Mucosa of descending colon (tissue), 3 donors: ENCODE results near the gene IL21R. TPM values are rescaled to one million over a fixed set of nuclear protein-coding genes. Genes with fewer than 3 reads are reported as not detected.
"Not testable (repeated sequence)": the region's sequence is repeated elsewhere in the genome, so short reads cannot be mapped to it uniquely, and the experiment has no call there.

ENCODE experiments used
- ATAC-seq: fragments of 200-7000 bp; cut with Tn5 transposase; one replicate; pipeline ENCODE4 v1.9.1; 2020; ENCODE audit warnings: mild to moderate bottlenecking, moderate library complexity
- DNase-seq, 3 donors: peaks; one replicate each; pipeline ENCODE4 v3.0.0-alpha.2; 2020
- H3K36me3 ChIP-seq: fragments of 200-600 bp; one replicate; pipeline ENCODE4 v1.8.0; 2021; ENCODE audit warnings: low read depth, mild to moderate bottlenecking
- H3K4me1 ChIP-seq: fragments of 200-600 bp; one replicate; pipeline ENCODE4 v1.8.0; 2021; ENCODE audit warnings: low read depth, mild to moderate bottlenecking
- H3K4me3 ChIP-seq: fragments of 200-600 bp; one replicate; pipeline ENCODE4 v1.8.0; 2021; ENCODE audit warnings: mild to moderate bottlenecking
- H3K9me3 ChIP-seq: fragments of 200-600 bp; one replicate; pipeline ENCODE4 v1.8.0; 2021; ENCODE audit warnings: mild to moderate bottlenecking
- intact Hi-C, 2 donors: fragments of 100-400 bp; cut with DNase I in 1 of 2; cut with micrococcal nuclease in 1 of 2; formaldehyde crosslinking; loops; one replicate each; pipeline versions ENCODE4 v1.11.0 to v1.11.1; 2022; cut with DNase I, micrococcal nuclease
- total RNA-seq, 3 donors: library from RNA; stranded (reverse); fragmentation: NEBNext Ultra II Directional in 2 of 3; extraction: Animal tissue kit (Norgen Biotek cat#: 25700) in 2 of 3; gene quantifications; one replicate each; pipeline versions ENCODE4 v1.2.1 to v1.2.4, GENCODE V29; 2021 to 2023
- TF ChIP-seq, protein P1 (sequence below): fragments of 200-600 bp; IDR thresholded peaks from one replicate; pipeline ENCODE4 v1.8.0; 2022; ENCODE audit warnings: antibody characterized with exemption, mild to moderate bottlenecking
- donor health status: DM: no; HTN: no; CAD: no; lungs with moderate emphysema.
- donor health status: DM: no; HTN: no; CAD: no.
- donor health status: DM: no; HTN: yes; CAD: no.

The IL21R gene
- total RNA-seq, 3 donors from 2014 or later = 0.47 to 1.4 (median 1.0) TPM

- H3K36me3 ChIP-seq = no peaks in the 10 kb centered on the region
- TF ChIP-seq, protein P1, sequence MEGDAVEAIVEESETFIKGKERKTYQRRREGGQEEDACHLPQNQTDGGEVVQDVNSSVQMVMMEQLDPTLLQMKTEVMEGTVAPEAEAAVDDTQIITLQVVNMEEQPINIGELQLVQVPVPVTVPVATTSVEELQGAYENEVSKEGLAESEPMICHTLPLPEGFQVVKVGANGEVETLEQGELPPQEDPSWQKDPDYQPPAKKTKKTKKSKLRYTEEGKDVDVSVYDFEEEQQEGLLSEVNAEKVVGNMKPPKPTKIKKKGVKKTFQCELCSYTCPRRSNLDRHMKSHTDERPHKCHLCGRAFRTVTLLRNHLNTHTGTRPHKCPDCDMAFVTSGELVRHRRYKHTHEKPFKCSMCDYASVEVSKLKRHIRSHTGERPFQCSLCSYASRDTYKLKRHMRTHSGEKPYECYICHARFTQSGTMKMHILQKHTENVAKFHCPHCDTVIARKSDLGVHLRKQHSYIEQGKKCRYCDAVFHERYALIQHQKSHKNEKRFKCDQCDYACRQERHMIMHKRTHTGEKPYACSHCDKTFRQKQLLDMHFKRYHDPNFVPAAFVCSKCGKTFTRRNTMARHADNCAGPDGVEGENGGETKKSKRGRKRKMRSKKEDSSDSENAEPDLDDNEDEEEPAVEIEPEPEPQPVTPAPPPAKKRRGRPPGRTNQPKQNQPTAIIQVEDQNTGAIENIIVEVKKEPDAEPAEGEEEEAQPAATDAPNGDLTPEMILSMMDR = no peak
- no peaks in the 10 kb centered on the region for H3K9me3 ChIP-seq
- H3K4me1 ChIP-seq = no peaks in the 10 kb centered on the region
- DNase-seq (no peak), ATAC-seq (peak; percentile 38)
- intact Hi-C loops = no loop called here
- no peak overlapping the region for H3K4me3 ChIP-seq
These were observed 6.1 kb downstream of the IL21R start for GRCh38 chr16:27408012-27408601.

- H3K9me3 ChIP-seq = no peaks in the 10 kb centered on the region
- no peaks in the 10 kb centered on the region for H3K36me3 ChIP-seq
- no peak for DNase-seq
- H3K4me1 ChIP-seq = no peaks in the 10 kb centered on the region
- intact Hi-C loops = no loop called here
- no peak overlapping the region for H3K4me3 ChIP-seq
- ATAC-seq = no peak
- TF ChIP-seq, protein P1 = no peak
These were observed 6.6 kb downstream of the IL21R start for GRCh38 chr16:27408602-27409031.

GRCh38 chr16:27409958-27410357 is 8.0 kb downstream of the IL21R start:
- H3K4me1 ChIP-seq, H3K36me3 ChIP-seq, ATAC-seq, intact Hi-C loops, H3K9me3 ChIP-seq, H3K4me3 ChIP-seq, DNase-seq: not testable (repeated sequence)

DNA sequence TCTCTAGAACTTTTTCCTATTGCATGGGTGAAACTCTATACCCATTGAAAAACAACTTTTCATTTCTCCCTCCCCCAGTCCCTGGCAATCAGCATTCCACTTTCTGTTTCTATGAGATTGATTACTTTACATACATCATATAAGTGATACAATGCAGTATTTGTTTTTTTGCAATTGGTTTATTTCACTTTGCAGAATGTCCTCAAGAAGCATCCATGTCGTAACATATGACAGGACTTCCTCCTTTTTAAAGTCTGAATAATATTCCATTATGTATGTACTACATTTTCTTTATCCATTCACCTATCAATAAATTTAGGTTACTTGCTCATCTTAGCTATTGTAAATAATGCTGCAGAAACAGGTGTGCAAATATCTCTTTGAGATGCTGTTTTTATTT is 8.8 kb downstream of the IL21R start:
- DNase-seq (no peak), ATAC-seq (no peak)
- TF ChIP-seq, protein P1 = no peak
- H3K9me3 ChIP-seq = no peaks in the 10 kb centered on the region
- H3K4me1 ChIP-seq = no peaks in the 10 kb centered on the region
- H3K4me3 ChIP-seq = no peak overlapping the region
- H3K36me3 ChIP-seq = no peaks in the 10 kb centered on the region
- intact Hi-C loops = no loop called here

GRCh38 chr16:27413956-27414355 is 12.0 kb downstream of the IL21R start:
- H3K4me1 ChIP-seq = no peaks in the 10 kb centered on the region
- DNase-seq (no peak), ATAC-seq (no peak)
- no peaks in the 10 kb centered on the region for H3K36me3 ChIP-seq
- TF ChIP-seq, protein P1 = no peak
- no peaks in the 10 kb centered on the region for H3K9me3 ChIP-seq
- intact Hi-C loops = no loop called here
- no peak overlapping the region for H3K4me3 ChIP-seq

DNA sequence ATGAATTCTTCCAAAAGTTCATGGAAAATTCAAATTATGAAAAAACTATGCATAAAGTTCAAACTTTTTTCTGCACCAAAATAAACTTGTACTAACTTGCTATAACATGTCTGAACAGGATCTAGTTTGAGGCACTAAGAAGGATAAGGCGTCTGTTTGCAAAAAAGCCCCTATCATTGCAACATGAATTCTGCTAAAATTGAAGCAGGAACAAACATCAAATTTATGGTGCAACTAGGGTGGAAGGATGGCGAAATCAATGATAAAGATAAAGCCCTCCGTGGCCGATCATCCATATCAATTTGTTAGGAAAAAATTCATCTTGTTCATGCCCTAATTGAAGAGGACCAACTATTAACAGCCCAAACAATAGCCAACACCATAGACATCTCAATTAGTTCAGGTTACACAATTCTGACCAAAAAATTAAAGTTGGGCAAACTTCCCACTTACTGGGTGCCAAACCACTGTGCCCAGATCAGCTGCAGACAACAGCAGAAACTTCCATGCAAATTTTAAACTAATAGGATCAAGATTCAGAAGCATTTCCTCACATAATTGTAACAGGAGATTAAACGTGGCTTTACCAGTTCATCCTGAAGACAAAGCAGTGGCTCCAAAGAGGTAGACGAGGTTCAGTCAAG is 12.9 kb downstream of the IL21R start:
- H3K4me3 ChIP-seq = no peak overlapping the region
- intact Hi-C loops = no loop called here
- no peak for DNase-seq
- ATAC-seq = no peak
- H3K4me1 ChIP-seq = no peaks in the 10 kb centered on the region
- no peaks in the 10 kb centered on the region for H3K9me3 ChIP-seq
- no peaks in the 10 kb centered on the region for H3K36me3 ChIP-seq
- TF ChIP-seq, protein P1 = no peak
